Measurements from ENCODE around the gene SETSIP. TPM values are rescaled to one million over a fixed set of nuclear protein-coding genes. Genes with fewer than 3 reads are reported as not detected.

SETSIP gene
- total RNA-seq, 2 experiments from 2014 or later = 0.44 TPM; not detected in 1

- intact Hi-C loops (cut with micrococcal nuclease; ENCODE audit: unreplicated experiment) = no loop called here
- DNase-seq (ENCODE audit: low spot score) = no peak
- POLR2A ChIA-PET = no interaction called here
- H3K4me1 ChIP-seq (ENCODE audit: insufficient read depth, low read length, poor library complexity, severe bottlenecking) = no peaks in the 10 kb centered on the region
- H4K20me1 ChIP-seq (ENCODE audit: insufficient read depth, low read length) = no peaks in the 10 kb centered on the region
- no peak overlapping the region for H3K4me3 ChIP-seq (ENCODE audit: low read depth, low read length, poor library complexity, severe bottlenecking)
- no peak overlapping the region for H2AFZ ChIP-seq (ENCODE audit: low read length)
- no peak overlapping the region for H3K27ac ChIP-seq (ENCODE audit: low read depth, low read length, poor library complexity, severe bottlenecking)
- BruUV-seq (replicated peaks) = no TSS peak
- no peaks in the 10 kb centered on the region for H3K9me2 ChIP-seq (ENCODE audit: insufficient read depth, low read length)
- no peaks in the 10 kb centered on the region for H3K9me3 ChIP-seq (ENCODE audit: low read length)
- H3K4me2 ChIP-seq (ENCODE audit: low read length) = no peak overlapping the region
- no peaks in the 10 kb centered on the region for H3K79me2 ChIP-seq (ENCODE audit: insufficient read depth, low read depth, low read length)
- CTCF ChIA-PET (ENCODE audit: unreplicated experiment) = no interaction called here
- TF ChIP-seq EZH2phosphoT487 (IDR thresholded peaks at IDR 0.05; ENCODE audit: borderline replicate concordance, low read depth, low read length) (no peak), CTCF (conservative IDR thresholded peaks at IDR 0.05; ENCODE audit: low read length) (no peak)
- H3K36me3 ChIP-seq (ENCODE audit: insufficient read depth, low read length) = no peaks in the 10 kb centered on the region
Observed at GRCh38 chr1:92117526-92117925, 42.3 kb upstream of the SETSIP start.

GRCh38 chr1:92108631-92109030, 33.4 kb upstream of the SETSIP start:
- H2AFZ ChIP-seq (ENCODE audit: low read length) = no peak overlapping the region

More at GRCh38 chr1:92108631-92109030, 33.4 kb upstream of the SETSIP start:
- Histone ChIP-seq H3K4me1 (ENCODE audit: insufficient read depth, low read length, poor library complexity, severe bottlenecking) (no peaks in the 10 kb centered on the region), H4K20me1 (ENCODE audit: insufficient read depth, low read length) (no peaks in the 10 kb centered on the region), H3K4me2 (ENCODE audit: low read length) (no peak overlapping the region), H3K9me2 (ENCODE audit: insufficient read depth, low read length) (no peaks in the 10 kb centered on the region), H3K9me3 (ENCODE audit: low read length) (no peaks in the 10 kb centered on the region), H3K79me2 (ENCODE audit: insufficient read depth, low read depth, low read length) (no peaks in the 10 kb centered on the region), H3K27ac (ENCODE audit: low read depth, low read length, poor library complexity, severe bottlenecking) (no peak overlapping the region), H3K36me3 (ENCODE audit: insufficient read depth, low read length) (no peaks in the 10 kb centered on the region), H3K4me3 (ENCODE audit: low read depth, low read length, poor library complexity, severe bottlenecking) (no peak overlapping the region)
- no peak for DNase-seq (ENCODE audit: low spot score)
- ChIA-PET POLR2A (interaction anchor here (0.7 kb wide), 1 partner anchor 36 kb away, joined by 6 read pairs; no protein-coding TSS in a partner anchor), CTCF (ENCODE audit: unreplicated experiment) (no interaction called here)
- intact Hi-C loops (cut with micrococcal nuclease; ENCODE audit: unreplicated experiment) = no loop called here
- TF ChIP-seq CTCF (conservative IDR thresholded peaks at IDR 0.05; ENCODE audit: low read length) = no peak
- no peak for TF ChIP-seq EZH2phosphoT487 (IDR thresholded peaks at IDR 0.05; ENCODE audit: borderline replicate concordance, low read depth, low read length)
- no TSS peak for BruUV-seq (replicated peaks)
